ENCODE results near the gene MACROD2. TPM values are rescaled to one million over a fixed set of nuclear protein-coding genes. Genes with fewer than 3 reads are reported as not detected.
"Not testable (repeated sequence)": the region's sequence is repeated elsewhere in the genome, so short reads cannot be mapped to it uniquely, and the experiment has no call there.

MACROD2 gene
- total RNA-seq, 1 donor from 2014 or later: 3.8 TPM

DNA sequence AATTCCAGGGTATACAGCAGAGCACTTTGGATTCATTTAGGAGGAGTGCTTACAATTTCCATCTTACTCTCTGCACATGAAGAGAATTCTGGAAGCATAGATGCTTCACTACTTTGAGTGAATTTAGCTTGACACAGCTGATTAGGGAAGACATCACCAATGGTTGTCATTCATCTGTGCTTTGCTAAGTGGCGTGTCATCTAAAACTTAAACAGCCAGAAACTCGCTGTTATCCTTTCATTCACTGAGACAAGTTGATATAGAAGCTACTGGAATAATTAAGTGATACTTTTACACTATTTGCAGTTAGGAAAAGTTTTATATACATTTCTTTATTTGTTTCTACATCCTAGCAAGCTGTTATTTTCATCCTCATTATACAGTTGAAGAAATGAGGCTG is 977.4 kb downstream of the MACROD2 start:
- DNase-seq (ENCODE audit: low spot score): no peak

DNA sequence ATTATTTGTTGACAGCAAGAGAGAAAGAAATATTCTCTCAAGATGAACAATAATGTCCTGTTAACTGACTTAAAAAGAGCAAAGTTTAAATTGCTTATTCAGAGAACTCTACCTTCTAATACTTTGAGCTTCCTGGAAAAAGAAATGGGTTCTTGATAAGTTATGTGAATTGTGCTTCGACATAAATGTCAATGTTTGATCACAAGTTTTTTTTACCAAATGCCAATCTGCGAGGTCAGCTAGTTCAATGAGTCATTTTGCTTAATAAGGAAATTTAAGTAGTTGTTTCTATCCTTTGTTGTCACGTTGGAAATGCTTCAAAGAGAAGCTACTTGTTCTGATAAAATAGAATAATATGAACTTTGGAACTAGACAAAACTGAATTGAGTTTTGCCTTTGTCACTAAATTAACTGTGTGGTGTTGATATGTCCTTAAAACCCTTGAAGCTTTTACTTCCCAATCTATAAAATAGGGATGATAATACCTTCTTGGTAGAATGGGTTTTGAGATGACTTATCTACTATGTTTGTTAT is 984.2 kb downstream of the MACROD2 start:
- DNase-seq (ENCODE audit: low spot score): no peak

DNA sequence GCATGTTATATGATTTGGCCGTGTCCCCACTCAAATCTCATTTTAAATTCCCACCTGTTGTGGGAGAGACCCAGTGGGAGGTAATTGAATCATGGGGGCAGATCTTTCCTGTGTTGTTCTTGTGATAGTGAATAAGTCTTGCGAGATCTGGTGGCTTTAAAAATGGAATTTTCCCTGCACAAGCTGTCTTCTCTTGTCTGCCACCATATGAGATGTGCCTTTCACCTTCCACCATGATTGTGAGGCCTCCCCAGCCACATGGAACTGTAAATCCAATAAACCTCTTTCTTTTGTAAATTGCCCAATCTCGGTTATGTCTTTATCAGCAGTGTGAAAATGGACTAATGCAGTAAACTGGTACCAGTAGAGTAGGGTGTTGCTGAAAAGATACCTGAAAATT is 986.2 kb downstream of the MACROD2 start:
- DNase-seq (ENCODE audit: low spot score): not testable (repeated sequence)

DNA sequence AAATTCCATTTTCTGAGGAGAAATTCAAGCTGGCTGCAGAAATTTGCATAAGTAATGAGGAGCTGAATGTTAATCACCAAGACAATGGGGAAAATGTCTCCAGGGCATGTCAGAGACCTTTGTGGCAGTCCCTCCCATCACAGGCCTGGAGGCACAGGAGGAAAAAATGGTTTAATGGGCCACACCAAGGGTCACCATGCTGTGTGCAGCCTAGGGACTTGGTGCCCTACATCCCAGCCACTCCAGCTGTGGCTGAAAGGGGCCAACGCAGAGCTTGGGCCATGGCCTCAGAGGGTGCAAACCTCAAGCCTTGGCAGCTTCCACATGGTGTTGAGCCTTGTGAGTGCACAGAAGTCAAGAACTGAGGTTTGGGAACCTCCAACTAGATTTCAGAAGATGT is 987.0 kb downstream of the MACROD2 start:
- not testable (repeated sequence) for DNase-seq (ENCODE audit: low spot score)

DNA sequence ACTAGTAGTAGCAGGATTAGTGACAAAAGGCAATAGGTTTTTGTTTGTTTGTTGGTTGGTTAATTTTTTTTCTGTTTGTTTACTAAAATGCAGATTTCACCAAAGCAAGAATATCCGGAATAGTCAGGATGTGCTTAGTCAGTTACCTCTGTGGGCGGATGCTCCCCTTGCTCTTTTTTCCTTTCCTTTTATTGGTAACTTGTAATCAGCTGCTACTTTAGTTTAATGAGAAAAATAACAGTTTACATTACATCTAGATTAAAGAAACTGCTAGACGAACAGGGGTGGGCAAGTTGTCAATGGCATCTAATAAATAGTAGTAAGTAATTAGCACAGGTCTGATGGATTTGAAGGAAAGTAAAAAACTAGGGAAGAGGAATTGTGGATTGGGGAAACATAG is 989.0 kb downstream of the MACROD2 start:
- DNase-seq (ENCODE audit: low spot score): no peak

DNA sequence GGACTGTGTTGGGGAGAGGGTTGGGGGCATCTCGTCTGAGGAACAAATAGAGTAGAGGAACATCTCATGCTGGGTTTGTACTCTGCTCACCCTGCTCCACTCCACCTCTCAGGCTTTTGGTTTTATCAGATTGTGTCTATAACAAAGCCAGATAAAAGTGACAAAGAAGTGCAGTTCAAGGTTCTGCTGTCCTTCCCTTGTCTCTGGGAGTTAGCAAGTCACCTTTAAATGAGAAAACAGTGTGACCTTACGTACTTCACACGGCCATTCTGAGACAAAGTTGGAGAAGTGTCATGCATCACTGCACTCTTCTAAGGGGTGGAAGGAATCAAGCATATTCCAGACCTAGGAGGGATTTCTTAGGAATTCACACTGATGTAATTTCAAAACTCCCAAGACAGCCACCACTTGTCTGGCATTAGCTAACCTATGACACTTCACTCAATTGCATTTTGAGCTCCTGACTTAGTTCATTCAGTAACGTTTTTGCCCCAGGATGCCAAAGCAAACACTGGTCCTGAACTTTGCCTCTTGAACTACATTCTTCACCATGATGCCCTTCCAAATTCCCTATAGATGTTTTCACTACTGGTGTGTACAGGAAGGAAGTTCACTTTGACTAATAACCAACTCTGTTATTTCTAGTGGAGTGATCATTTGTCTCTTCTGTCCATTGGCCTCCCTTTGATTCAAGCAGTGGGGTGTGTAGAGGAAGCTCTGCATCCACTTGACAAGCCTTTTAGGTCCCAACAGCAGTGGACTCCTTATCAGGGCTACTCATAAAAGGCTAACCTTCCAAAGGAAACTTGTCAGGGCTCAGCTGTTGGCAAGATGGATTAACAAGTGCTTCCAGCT is 989.7 kb downstream of the MACROD2 start:
- DNase-seq (ENCODE audit: low spot score): no peak

DNA sequence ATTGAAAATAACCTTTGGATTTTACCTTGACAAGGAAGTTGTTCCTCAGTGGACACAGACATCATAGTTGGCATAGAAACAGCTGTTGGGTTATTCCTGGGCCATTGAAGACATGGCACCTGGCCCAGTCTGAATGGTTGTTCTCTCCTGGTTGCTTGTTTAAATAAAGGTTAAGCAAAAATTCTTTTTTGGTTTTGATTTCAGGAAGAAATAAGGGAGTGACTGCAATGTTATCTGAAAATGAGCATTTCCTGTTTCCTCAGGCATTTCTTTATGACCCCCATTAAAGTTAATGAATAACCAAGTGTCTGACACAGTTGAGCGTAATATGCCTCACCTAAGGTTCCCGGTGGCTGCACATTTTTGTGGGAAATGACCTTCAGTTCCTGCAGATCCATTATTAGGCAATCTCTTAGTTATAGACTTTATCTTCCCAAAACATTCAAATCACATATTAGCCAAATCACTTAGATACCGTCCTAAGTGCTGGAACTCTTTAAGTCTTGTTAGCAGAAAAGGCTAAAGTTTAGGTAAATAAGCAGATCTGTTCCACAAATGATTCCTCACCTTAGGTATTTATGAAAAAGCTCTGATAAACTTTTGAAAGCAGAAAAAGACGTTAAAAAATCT is 990.8 kb downstream of the MACROD2 start:
- DNase-seq (ENCODE audit: low spot score): no peak

DNA sequence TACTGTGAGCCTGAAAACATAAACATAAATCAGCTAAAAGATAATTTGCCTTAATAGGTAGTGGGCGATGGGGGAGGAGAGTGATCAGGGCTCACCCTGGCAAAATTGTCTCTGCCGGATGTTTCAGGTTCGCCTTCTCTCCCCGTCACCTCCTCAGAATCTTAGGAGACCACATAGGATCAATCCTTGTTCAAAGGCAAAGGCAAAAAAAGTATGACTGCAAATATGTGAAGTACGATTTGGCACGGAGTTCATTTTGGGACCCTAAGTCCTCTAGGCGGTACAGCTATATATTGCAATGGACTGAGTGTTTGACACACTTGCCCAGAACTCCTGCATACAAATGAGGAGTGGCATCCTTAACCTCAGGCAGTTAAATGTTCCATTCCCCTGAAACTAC is 991.3 kb downstream of the MACROD2 start:
- DNase-seq (ENCODE audit: low spot score): no peak

DNA sequence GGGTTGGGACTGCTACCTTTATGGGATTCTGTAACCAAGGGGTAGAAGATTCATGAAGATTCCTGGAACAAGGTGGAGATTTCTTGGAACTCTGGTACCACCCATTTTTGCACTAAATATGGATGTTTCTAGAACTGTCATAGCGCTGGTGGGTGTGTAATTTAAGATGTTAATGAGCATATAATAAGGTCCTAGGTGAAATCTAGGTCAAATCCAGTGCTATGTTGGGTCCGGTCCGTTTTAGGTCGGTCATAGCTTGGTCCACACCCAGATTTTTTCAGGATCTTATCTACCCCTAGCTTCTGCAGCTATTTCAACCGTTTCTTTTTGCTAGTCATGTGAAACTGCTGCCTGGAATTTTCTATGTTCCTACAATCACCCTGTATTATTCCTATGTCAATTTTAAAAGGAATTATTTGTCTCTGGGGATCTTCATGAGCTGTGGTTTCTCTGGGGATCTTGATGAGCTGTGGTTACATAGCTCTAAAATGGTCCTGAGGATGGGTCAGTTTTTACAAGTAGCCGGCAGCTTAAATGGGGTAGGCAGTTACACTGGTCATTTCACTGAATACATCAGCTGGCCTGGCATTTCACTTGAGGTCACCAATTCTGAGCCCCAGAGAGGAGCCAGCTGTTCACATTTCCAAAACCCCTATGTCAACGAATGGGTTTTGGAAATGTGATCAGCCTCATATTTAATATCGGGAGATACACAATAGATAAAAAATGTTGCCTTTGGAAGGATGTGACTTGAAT is 994.4 kb downstream of the MACROD2 start:
- no peak for DNase-seq (ENCODE audit: low spot score)

DNA sequence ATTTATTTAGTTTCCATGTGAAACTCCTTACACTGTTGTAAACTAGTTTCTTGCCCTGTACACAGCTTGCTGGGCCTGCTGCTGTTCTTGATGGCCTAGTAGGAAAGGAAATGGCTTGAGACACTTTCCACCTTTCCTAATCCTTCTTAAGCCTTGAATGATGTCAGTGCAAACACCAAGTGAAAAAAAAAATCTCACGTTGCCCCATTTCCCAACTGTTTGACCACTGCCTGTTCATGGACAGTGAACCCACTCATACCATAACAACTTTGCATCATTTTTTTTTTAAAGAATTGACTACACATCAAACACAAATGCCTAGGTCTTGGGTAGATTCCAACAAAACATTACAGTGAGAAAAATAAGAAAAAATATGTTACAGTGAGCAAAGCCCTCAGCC is 995.7 kb downstream of the MACROD2 start:
- DNase-seq (ENCODE audit: low spot score): no peak

DNA sequence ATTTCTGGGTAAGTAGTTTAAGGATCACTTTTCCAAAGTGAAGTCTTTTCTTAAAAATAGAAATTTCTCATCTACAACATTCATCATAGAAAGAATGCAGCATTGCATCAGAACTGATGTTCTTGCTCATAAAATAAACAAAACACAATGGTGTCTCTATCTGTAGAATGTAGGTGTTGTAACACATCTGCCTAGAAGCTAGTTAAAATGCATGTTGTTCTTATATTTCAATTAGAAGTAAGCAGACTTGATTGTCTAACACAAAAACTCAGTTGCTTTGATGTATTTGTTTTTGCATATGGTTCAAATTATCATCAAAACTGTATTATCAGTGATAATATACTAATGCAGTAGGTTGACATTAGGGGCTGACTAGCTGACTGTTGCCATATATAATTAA is 996.8 kb downstream of the MACROD2 start:
- no peak for DNase-seq (ENCODE audit: low spot score)

DNA sequence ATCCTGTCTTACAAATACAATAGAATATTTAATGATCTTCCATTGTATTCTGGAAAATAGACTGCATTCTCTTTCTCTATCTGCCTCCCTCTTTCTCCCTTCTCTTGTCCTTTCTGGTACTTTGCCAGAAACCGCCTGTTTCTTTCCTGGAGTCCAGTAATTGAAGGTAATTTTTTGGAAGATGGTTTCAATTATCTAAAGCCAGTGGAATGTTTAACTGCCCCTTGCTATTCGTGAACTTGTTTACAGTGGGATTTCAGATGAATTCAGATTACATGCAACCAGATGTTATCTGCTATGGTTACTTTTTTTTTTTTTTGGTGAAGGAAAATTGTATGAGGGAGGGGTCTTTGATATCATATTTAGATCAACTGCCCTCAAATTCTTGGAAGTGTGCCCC is 997.6 kb downstream of the MACROD2 start:
- DNase-seq (ENCODE audit: low spot score): no peak

DNA sequence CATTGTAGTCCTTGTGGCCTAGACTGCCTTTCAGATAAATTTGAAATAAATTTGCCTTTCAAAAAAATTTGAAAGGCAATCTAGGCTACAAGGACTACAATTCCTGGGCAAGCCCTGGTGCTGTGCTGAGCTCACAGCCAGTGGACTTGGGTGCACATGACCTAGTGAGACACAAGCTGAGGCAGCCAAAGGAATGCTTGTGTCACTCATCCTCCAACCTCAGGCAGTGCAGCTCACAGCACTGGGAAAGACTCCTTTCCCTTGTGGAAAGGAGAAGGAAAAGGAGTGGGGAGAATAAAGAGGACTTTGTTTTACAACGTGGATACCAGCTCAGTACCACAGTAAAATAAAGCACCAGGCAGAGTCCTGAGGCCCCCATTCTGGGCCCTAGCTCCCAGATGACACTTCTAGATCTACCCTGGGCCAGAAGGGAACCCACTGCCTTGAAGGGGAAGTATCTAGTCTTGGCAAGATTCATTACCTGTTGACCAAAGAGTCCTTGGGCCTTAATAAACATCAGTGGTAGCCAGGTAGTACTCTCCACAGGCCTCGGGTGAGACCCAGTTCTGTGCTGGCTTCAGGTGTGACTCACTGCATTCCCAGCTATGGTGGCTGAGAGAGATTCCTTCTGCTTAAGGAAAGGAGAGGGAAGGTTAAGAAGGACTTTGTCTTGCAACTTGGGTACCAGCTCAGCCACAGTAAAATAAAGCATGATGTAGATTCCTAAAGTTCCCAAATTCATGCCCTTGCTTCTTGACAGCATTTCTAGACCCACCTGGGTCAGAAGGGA is 1001.8 kb downstream of the MACROD2 start:
- no peak for DNase-seq (ENCODE audit: low spot score)

DNA sequence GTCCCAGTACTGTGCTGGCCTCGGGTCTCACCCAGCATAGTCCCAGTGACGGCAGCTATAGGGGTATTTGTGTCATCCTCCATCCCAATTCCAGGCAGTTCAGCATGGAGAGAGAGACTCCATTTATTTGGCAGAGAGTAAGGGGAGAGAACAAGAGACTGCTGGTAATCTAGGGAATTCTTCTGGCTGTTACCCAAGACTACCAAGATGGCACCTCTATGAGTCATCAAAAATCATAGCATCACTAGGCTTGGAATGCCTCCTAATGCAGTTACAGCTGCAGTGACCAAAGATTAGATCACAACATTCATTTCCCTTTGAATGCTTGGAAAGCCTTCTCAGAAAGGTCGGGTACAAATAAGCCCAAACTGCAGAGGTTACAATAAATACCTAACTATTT is 1002.5 kb downstream of the MACROD2 start:
- no peak for DNase-seq (ENCODE audit: low spot score)

DNA sequence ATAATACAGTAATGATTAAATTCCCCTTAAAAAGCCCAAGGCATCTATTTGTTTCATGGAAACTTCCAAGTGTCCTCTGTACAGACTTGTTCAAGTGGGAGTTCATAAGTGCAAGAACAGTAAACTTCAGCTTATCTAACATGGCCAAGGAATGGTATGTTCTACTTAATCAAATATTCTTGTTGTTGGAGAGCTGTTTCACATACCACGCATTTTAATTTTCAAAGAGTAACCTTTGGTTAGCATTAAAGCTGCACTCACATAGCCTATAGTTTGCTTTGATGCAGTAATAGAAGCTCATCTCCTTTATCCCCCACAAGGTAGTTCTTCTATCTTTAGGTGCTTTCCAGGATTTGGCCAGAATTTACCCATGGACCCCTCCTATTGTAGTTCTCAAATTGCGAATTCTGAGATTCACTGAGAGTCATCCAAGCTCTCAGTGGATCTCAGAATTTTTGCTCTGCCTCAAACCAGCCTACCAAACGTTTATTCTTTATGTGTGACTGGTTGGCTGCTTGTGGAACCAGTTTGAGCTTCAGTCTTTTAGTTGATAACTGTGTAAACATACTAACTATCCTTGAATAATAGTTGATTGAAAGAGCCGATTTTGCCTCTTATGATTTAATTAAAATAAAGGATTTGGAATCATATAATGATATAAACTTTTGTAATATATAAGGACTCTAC is 1010.1 kb downstream of the MACROD2 start:
- no peak for DNase-seq (ENCODE audit: low spot score)

DNA sequence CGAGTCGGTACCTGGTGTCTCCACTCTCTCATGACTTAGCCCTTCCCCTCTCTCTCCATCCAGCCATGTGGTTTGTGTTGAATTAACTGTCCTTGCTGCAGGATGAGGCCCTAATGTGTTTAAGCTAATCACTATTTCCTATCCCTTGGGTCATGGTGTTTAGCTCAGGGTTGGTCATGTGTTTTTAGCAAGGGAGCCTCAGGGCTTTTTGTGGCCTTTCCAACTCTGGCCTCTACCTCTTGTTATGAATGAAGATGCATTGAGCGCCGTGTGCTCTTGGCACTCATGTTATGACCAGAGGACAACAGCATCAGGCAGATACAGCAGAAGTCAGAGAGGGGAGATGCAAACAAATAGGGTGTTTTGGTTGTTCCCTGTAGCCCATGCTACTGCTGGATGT is 1016.3 kb downstream of the MACROD2 start:
- DNase-seq (ENCODE audit: low spot score): no peak

DNA sequence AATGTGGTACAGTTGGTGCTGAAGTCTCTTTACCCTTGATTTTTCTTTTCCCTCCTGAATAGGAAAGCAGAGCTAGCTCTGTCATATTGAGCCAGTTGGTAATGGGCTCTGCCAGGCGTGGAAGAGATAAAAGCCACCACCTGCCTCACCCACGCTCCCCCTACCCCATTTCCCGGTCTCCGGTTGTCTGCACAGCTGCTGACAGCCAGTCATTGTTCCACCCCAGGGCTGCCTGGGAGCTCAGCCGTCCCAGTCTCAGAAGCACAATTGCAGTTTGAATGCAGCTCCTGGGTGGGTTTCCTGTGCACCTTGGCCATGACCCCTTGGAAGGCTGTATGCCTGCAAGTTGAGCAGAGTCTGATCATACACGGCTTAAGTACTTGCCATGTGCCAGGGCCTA is 1017.2 kb downstream of the MACROD2 start:
- DNase-seq (ENCODE audit: low spot score): no peak

DNA sequence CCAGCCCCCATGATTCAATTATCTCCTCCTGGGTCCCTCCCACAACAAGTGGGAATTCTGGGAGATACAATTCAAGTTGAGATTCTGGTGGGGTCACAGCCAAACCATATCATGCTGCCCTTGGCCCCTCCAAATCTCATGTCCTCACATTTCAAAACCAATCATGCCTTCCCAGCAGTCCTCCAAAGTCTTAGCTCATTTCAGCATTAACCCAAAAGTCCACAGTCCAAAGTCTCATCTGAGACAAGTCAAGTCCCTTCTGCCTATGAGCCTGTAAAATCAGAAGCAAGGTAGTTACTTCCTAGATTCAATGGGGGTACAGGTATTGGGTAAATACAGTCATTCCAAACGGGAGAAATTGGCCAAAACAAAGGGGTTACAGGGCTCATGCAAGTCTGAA is 1021.6 kb downstream of the MACROD2 start:
- DNase-seq (ENCODE audit: low spot score): not testable (repeated sequence)

DNA sequence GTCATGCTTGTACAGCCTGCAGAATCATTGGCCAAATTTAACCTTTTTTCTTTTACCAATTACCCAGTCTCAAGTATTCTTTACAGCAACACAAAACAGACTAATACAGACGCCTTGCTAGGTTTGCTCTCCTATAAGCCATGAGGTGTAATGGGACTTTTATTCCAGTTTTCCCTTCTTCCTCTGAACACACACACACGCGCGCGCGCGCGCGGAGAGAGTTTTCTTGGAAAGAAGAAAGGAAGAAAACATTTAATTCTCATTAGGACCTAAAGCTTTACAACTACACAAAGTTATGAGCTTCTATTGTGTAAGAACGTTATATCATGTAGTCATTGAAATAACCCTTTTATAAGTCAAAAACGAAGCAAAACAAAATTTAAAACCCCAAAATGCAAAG is 1023.6 kb downstream of the MACROD2 start:
- DNase-seq (ENCODE audit: low spot score): no peak

DNA sequence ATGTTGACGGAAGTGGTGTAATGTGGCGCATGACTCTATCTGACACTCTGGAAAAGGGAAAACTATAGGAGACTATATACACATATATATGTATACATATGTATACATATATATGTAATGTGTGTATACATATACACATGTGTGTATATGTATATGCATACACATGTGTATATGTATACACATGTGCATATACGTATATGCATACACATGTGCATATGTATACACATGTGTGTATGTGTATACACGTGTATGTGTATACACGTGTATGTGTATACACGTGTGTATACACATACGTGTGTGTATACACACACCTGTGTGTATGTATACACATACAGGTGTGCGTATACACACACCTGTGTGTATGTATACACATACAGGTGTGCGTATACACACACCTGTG is 1025.5 kb downstream of the MACROD2 start:
- no peak for DNase-seq (ENCODE audit: low spot score)

DNA sequence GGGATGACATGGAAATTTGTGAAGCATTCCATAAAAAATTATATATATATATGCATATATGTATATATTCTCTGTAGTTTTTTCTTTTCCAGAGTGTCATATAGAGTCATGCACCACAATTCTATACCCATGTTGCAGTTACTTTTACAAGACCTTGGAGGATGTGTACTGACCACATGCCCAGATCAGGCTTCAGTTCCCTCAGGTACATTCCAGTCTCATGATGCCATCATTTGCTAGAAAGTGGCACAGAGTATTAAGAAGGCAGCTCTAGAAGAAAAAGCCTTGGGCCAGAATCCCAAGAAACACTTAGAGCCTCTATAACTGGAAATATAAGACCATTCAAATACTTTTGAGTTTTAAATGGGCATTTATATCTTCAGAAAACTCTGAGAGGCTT is 1027.6 kb downstream of the MACROD2 start:
- no peak for DNase-seq (ENCODE audit: low spot score)

Measured in mesenteric fat pad (tissue), 1 donor.